NCI-H82 treated with DMSO at 0.1 percent for 48 hours (cell line): ENCODE data around the gene GABRA5.
"Not testable (repeated sequence)": the region's sequence is repeated elsewhere in the genome, so short reads cannot be mapped to it uniquely, and the experiment has no call there.

Experiments used
- DNase-seq: peaks from one replicate; lab custom pipeline; 2025; ENCODE audit not compliant: unreplicated experiment; lab: John Stamatoyannopoulos, UW

The GABRA5 gene

DNA sequence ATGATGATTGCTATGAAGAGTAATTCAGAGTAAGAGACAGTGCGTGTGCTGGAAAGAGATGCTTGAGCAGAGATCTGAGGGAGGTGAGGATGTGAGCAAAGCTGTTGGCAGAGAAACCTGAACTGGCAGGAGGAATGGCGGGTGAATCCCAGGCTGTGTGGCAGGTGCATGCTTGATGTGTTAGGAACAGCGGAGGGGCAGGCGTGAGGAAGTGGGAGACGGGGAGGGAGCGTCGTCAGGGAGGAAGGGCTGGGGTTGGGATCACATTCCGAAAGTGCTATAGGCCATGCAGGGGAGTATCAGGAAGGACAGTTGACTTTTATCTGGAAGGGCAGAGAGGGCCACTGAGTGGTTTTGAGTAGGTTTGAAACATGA lies 8.6 kb downstream of the GABRA5 start:
- DNase-seq: no peak

DNA sequence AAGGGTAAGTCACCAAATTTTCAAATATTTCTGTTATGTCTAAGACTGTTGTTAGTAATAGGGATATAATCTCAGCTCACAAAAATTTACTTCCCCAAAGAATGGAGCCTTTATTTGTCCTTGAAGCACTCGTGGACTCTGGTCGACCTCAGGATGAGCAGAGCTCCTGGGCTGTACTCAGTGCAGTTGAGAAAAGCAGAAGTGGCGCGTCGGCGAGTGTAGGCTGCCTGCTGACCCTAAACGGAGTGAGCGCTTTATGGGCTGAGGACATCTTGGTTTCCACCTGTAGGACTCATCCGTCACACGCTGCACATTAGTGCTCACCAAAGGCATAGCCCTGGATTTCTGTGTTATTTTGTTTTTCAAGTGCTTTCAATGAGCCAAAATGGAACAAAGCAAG lies 11.0 kb downstream of the GABRA5 start:
- DNase-seq: no peak

DNA sequence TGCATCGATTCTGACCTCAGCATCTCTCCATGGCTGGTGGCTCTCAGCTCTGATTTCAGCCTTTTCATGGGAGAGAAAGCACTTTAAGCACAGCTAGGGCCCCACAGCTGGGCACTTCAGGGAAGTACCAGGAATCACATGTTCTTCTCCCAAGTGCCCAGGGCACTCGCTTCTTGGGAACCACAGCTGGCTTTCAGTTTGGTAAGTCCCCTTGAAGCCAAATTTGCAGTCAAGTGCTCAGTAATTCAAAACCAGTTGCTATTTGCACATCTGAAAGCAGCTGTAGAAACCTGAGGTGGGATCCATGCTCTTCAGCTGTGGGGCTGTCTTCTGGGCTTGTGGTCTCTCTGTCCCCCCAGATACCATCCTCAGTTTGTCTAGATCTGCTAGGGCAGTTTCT lies 12.8 kb downstream of the GABRA5 start:
- no peak for DNase-seq

DNA sequence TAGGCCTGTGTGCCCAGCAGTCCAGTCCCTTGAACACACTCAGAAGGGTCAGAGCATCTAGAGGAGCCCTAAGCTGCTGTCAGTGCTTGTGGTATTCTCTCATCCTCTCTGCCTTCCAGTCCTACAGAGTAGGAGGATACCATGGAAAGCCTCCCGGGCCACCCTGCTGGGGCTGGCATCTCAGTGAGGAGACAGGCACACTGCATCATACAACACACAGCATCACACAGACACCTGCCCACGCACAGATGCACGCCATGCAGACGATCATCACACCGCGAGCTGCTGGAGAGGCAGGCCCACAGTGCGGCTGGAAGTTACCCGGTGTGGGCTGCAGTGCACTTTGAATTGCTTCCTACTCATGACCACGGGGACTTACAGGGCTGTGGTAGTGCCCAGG lies 15.2 kb downstream of the GABRA5 start:
- DNase-seq: no peak

DNA sequence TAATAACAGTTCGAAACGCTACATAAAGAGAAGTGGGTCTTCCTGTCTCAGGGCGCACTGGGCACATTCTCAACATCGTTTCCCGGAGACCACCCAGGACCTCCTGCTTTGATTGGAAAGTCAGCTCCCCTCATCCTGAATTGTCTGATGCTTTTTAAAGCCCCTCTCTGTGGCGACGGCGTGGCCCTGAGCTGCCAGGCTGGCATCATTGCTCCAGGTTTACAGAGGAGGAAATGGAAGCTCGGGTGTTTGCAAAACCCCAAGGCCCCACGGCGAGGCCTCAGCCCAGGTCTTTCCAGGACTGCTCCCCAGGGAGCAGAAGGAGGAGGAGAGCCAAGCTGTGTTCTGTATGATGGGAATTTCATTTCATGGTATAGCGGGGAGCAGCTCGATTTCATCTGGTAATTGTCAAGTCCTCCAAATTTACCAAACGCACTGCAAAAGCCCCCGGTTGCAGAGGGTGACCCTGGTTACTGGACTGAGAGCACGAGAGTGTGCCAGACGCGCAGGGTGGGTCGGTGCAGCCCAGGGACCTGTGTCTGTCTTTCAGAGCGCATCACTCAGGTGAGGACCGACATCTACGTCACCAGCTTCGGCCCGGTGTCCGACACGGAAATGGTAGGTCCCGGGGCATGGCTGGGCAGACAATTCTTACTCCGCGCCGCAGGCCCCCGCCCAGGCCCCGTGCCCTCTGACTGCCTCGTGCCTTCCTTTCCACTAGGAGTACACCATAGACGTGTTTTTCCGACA lies 15.9 kb downstream of the GABRA5 start:
- no peak for DNase-seq

DNA sequence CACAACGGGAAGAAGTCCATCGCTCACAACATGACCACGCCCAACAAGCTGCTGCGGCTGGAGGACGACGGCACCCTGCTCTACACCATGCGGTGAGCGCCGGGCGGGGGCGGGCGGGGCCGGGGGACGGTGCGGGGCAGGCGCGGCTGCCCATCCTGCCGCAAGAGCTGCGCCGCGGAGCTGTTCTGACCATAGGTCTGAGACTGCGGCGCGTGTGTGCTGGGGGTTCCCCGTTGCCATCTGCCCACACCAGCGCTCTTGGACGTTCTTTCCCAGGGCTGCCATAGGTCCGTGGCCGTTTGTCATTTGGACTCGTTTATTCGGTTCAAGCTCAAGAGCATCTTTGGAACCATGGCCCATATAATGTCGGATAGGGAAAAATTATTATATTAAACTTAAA lies 16.6 kb downstream of the GABRA5 start:
- DNase-seq: no peak

DNA sequence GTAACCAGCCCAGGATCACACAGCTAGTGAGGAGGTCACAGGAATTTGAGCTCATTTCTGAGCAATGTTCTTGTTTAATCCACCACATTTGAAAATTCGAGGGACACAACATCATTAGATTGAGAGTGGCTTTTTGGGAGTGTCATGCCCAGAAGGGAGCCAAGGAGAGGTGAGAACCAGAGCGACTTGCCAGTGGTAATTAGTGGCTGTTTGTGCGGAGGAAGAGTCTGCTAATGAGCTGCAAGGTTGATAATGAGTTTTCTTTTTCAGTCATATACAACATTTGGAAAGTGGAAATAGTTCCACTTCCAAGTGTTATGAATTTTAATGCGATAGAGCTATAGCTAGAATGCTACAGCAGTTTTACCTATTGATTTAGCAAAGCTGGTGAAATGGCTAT lies 19.7 kb downstream of the GABRA5 start:
- no peak for DNase-seq

DNA sequence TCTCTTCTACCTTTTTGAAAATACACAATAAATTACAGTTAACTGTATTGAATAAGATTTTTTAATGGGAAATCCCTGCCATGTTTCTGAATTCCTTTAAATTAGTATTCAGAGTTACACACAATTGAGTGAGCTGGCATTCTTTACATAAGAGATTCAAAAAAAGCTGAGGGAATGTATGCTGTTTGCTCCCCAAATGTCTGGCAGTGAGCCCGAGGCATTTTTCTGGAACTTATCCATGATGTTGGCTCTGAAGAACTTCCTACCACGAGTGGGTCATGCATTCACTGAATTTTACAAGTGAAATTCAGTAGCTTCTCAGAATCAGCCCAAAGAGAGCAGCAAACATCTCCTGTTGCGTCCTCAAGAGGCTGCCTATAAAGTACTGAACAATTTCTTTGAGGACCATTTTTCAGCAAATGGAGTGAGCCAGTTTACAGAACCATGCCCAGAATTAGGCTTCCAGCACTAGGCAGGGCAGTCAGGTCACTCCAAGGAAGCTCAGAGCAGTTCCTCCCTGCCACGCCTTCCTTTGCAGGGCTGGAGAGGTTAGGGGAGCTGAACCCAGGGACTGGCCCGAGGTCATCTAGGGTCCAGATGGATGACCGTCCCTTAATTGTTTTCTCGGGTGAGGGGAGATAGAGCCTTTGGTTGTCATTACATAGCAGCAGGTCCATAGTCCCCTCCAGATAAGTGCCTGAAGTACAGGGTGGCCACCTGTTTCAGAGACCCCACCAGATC lies 21.2 kb downstream of the GABRA5 start:
- DNase-seq: no peak

DNA sequence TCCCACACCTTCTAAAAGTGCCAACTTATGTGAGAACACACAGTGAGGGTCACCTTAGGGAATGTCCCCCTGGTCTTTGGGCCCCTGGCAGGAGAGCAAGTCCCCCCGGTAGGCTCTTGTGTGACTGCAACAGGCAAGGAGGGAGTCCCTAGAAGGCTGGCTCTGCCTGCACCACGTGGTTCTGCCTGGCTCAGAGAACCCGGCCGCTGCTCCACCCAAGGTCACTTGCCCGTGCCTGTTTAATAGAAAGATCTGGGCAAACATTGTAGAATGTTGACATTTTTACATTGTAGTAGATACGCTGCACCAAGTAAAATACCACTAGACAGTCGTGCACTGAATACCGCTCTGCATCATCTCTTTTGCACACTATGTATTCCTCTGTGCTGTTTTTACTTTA lies 21.9 kb downstream of the GABRA5 start:
- DNase-seq: no peak

DNA sequence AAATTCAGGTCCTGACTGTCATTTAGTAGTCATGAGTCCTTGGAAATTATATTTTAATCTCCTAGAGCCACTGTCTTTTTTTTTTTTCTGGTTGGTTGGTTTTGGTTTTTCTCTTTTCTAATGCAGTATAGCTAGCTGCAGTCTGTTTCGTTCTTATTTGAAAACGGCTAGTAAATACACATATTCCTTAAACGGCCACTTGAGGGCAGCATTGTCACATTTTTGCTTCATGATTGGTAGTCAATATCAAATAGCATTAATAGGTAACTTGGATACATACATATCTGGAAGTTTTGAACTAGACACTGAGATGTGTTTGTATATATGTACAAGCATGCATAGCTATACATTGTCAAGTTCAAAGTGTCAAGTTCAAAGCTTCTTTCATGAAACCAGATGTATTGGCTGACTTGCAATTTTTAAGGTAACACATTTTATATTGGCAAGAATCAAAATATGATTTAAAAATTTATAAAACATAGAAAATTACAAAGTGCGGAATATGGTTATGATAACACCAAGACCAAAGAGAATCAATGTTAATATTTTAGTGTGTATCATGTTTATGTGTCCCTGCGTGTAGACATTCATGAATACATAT lies 22.5 kb downstream of the GABRA5 start:
- DNase-seq: peak; percentile 41

DNA sequence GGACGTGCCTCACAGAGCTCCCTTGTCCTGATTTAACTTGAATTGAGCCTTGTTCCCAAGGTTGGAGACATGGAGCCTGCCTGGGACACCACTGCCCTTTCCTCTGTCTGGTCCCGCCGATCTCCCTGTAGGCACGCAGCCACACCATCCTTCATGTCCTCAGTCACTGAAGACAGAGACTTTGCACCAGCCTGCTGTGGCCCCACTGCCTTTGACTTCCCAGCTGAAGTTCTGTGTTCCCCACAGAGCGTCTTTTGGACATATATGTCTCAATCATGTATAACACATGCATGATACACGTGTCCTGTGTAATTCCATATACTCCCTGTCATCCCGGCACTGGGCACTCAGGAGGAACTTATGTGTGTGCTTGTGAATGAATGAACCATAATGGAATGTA lies 23.6 kb downstream of the GABRA5 start:
- no peak for DNase-seq

DNA sequence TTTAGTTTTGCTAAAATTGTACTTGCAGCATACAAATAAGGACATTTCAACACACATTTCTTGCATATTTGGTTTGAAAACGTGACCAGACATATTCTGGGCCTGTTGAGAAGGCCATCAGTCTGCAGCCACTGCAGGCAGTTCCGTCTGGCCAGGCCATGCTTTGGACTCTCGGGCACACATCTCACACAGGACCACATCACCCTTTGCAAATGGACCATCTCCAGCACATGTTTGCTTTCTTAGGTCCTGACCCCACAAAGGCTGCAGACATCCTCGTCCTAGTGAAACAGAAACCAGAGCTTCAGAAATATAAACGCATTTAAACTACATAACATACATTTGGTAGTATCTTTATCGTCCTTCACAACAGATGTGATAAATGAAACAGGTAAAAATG lies 24.1 kb downstream of the GABRA5 start:
- no peak for DNase-seq

DNA sequence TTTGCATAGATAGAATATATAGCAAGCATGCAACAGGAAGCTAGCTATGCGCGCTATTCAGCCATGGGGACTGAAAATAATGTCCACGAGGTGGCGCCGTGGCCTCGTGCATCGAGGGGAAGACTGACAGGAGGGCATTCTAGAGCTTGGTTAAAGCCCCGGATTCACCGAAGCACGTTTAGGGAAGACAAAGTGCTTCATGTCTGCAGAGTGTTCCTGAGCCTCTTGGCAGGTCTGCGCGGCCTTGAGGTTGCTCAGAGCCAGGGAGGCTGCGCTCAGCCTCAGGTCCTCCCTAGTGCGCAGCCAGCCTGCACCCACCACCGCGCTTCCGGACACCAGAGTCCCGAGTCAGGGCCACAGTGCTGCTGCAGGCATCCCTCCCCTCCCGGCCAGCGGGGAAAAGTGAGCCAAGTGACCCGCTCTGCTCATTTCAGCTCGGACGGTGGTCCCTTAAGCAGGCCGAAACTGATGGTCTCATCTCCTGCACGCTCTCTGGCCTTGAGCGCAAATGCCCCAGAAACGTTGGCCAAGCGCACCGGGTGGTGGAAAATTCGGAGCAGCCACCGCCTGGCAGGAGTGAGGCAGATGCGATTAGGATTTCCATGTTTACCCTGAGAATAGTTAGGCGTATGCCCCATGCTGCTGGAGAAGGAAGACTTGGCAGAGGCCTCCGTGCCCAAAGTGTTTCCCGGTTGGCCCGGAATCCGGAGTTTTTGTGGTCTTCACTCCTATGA lies 24.8 kb downstream of the GABRA5 start:
- peak; percentile 3 for DNase-seq

DNA sequence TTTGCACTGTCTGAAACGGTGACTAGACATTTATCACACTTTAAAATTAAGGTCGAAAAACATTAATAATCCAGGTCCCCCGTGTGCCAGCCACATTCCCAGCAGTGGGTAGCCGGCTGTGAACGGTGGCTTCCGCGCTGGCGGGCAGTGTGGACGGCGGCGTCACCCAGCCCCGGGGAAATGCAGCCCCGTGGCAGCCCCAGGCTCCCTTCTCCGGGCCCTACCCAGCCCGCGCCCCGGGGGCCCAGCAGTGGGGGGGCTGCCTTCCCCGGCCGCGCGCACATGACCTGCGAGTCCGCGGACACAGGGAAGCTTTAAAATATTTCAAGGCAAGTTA lies 25.3 kb downstream of the GABRA5 start:
- DNase-seq: no peak

DNA sequence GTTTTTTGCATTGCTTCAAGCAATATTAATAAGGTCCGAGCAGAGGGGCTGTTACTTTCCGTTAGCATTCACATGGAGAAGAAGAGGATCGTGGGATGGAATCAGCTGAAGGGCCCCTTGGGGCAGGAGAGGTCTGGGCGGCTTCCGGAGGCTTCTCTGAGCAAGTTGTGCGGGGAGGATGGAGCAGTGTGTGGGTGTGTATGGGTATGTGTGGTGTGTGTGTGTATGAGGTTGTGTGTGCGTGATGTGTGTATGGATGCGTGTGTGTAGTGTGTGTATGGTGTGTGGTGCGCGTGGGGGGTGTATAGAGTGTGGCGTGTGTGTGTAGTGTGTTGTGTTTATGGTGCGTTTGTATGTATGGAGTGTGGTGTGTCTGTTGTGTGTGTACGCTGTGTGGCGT lies 25.8 kb downstream of the GABRA5 start:
- no peak for DNase-seq

DNA sequence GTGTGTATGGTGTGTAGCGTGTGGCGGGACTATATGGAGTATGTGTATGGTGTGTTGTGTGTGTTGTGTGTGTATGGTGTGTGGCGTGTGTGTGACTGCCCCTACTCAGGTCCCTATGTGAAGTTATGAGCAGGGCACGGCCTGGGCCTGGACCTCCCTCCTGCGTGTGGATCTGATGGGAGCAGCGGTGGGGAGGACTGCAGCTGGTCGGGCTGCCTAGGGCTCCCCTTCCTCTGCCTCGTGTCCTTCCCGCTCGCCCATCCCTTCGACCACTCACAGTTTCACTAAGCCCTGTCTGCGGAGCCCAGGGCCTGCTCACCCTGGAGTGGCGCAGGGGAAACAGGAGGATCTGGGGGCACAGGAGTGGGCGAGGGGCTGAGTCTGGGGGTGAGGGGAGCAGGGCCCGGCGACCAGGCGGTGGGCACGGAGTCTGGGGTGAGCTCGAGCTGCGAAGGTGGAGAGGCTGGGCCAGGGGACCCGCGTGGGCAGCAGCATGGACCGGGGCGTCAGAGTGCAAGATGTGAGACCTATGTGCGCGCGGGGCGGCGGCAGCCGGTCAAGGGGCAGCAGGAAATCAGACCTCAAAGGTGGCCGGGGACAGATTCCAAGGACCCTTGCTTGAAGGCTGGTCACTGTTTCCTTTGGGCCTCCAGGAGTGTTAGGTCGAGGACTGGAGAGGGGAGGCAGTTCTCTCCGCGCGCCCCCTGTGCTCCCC lies 26.6 kb downstream of the GABRA5 start:
- DNase-seq: no peak

DNA sequence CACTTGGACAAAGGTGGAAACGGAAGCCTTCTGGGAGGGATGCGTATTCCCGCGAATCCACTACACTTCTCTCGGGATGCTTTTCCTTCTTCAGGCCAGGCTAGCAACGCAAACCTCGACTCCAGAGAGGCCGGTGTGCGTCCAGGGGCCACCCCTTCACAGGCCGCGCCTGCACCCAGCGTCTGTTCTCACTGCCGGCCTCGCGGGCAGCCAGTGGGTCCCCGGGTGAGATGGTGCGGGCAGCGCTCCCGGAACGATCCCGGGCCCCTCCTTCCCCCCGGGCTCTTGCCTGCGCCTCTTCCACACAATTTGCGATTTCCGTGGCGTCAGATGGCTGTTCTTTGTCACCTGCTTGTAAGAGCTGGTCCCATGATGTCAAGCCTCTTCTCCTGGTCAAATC lies 27.3 kb downstream of the GABRA5 start:
- DNase-seq: no peak

DNA sequence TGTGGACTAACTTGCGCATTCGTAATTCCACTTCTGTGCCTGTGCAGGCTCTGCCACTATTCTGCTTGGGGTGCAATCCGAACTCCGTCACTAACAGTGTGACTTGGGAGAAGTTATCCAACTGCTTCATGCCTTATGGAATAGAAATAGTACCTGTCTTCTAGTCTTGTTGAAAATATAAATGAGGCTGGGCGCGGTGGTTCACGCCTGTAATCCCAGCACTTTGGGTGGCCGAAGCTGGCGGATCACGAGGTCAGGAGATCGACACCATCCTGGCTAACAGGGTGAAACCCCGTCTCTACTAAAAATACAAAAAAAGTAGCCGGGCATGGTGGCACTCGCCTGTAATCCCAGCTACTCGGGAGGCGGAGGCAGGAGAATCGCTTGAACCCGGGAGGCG lies 28.5 kb downstream of the GABRA5 start:
- not testable (repeated sequence) for DNase-seq

DNA sequence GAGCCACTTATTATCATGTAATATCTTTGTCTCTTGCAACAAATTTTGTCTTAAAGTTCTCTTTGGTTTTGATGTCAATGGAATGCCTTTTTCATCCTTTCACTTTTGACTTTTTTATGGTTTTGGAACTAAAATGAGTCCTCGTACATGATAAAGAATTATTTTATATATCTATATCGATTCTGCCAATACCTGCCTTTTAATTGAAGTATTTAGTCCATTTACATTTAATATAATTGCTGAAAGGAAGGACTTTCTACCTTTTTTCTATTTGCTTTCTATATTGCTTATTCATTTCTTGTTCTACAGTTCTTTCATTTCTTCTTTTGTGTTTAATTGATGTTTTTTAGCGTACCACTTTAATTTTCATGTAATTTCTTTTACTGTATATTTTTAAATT lies 32.8 kb downstream of the GABRA5 start:
- no peak for DNase-seq

DNA sequence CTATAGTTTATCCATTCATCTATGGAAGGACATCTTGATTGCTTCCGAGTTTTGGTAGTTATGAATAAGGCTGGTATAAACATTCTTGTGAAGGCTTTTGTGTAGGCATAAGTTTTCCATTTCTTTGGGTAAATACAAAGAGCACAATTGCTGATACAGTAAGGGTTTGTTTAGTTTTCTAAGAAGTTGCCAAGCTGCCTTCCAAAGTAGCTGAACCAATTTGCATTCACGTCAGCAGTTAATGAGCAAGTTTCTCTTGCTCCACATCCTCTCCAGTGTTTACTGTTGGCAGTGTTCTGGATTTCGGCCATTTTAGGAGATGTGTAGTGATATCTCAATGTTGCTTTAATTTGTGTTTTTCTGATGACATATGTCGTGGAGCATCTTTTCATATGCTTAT lies 34.2 kb downstream of the GABRA5 start:
- DNase-seq: no peak

DNA sequence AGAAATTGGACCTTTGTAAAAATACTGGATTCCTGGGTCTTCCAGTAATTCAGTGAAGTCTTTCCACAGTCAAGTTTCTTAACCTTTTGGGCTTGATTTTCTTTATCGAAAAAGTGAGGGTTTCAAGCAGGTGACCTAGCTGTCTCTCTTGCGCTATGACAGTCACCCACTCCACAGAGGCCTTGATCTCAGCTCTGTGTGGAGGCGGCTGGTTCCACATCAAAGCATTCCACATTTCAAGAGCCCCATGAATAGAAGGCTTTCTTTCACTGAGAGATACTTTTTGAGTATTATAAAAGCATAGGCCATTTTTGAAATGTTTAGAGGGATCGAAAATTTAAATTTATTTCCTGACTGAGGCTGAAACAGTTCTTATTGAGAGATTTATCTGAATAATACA lies 43.9 kb downstream of the GABRA5 start:
- no peak for DNase-seq
